Raji (cell line): Measurements from ENCODE around the gene PAQR4.

Source experiments
- POLR2A ChIP-seq: IDR thresholded peaks from 2 replicates; pipeline ENCODE4 v1.6.1; 2011; ENCODE audit warnings: low read depth, low read length, control low read depth; ENCODE audit not compliant: insufficient read depth

Gene PAQR4

DNA sequence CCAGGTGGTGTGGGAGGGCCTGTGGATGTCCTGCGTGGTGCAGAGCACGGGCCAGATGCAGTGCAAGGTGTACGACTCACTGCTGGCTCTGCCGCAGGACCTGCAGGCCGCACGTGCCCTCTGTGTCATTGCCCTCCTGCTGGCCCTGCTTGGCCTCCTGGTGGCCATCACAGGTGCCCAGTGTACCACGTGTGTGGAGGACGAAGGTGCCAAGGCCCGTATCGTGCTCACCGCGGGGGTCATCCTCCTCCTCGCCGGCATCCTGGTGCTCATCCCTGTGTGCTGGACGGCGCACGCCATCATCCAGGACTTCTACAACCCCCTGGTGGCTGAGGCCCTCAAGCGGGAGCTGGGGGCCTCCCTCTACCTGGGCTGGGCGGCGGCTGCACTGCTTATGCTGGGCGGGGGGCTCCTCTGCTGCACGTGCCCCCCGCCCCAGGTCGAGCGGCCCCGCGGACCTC, 44.4 kb downstream of the PAQR4 start:
- TF ChIP-seq POLR2A, result no peak

DNA sequence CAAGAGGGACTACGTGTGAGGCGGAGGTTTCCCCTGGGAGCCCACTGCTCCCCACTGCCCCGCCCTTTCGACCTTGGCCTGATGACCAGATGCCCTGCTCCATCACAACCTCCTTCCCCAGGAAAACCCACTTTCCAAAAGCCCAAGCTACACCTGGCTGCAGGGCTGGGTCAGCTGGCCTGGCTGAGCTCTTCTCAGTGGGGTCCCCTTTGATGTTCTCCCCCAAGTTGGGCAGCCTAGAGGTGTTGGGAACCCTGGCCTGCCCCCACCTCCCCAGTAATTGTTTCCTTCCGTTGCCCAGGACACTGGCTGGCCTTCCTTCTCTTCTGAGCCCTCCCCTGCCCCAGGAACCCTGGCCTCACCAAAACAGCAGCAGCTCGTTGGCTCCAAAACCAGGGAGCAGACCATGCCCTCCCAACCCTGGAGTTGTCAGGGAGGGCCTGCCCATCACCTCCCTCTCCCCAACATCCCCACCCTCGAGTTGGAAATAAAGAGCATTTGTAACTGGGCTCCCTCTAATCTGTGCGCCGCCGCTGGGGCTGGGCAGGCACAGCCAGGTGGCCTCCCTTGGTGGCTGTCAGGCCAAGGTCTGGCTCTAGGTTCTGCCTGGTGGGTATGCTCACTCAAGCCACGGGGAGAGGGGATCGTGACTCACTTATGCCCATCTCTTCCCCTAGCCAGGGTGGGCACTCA, 45.0 kb downstream of the PAQR4 start:
- TF ChIP-seq POLR2A, result no peak

DNA sequence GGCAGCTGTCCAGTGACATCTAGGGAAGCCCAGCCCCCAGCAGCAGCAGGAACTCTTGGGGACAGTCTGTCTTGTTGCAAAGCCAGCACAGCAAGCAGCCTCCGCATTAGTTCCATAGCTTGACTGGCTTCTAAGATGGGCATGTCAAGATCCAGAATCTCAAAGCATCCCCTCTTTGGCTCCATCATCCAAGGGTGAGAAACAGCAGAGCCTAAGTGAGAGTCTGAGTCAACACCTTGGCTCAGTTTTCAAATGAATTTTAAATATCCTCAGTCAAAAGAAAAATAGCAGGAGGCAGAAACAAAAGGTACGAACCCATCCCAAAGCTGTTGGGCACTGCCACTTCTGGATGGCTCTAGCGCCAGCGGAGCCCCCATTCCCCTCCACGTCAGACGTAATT, 45.8 kb downstream of the PAQR4 start:
- TF ChIP-seq POLR2A, result no peak

DNA sequence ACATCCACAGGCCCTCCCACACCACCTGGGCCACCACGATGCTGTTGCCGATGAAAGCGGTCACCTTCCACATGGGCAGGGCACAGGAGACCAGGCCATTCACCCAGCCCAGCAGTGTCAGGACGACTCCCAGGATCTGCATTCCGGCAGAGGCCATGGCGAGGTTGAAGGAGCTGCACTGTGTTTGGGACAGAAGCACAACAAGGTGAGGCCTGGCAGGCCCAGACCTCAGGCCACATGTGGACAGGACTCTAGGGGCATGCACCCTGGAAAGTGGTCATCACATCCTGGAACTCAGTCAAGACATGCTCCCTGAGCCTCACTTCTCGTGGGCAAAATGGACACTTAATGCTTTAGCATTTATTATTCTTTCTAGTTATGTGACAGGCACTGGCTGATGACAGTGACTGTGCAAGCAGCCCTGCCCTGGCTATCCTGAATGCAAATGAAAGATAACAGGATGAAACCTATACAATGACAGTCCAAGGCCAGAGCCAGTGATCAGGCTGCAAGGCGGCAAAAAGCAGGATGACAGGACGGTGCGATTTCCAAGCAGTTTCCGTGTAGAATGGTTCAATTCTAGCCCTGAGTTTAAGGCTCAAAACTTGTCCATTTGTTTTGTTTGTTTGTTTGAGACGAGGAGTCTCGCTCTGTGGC, 46.8 kb downstream of the PAQR4 start:
- TF ChIP-seq POLR2A, result no peak

DNA sequence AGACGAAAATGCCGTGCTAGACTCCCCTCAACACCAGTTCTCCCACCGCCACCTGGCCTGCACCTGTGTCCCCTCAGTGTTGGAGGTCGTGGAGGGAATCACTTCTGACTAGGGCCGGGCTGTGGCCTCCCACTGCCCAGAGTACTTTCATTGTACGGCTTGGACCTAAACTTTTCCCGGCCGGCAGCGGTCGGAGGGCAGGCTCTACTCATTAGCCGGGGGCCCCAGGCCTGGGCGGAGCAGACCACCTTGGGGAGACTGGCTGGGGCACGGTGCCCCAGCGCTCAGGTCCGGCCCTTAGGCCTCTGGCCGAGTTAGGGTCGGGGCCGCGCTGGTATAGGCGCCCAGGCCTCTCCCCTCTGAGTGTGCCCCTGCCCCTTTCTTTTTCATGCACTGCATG, 48.2 kb downstream of the PAQR4 start:
- no peak for TF ChIP-seq POLR2A

DNA sequence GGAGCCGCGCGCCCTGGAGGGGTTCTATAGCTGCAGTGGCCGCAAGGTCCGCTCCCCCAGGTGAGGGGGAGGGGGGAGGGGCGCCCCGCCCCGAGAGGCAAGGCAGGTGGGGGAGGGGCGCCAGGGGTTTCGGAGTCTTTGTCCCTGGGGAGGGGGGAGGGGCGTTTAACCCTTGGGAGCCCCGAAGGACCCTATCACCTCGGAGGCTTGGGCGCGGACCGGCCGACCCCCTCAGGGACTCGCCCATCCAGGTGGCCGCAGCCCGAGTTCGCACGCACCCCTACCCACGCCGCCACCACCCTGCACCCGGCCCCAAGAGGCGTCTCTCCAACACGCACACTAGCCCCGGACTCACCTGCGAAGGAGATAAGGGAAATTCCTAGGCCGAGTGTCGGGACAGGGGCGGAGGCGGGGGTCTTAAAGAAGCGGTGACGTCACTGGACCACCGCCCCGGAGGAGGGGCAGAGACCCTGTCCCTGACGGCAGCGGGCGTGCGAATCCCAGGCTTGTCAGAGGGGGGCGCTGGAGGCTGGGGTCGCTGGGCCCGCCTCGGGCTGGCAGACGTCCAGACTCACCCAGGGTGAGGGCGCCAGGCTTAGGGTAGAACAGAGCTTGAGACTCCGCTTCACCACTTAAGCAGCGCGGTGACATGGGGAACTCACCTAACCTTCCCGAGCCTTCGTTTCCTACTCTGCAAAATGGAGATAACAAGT, 48.8 kb downstream of the PAQR4 start, which contains the start of gene CLDN6:
TSS of gene CLDN6 (minus strand) at position 390 of the 713 bp plus-strand sequence. CDS start 2,162 bp downstream, outside the sequence.
- no peak for TF ChIP-seq POLR2A

DNA sequence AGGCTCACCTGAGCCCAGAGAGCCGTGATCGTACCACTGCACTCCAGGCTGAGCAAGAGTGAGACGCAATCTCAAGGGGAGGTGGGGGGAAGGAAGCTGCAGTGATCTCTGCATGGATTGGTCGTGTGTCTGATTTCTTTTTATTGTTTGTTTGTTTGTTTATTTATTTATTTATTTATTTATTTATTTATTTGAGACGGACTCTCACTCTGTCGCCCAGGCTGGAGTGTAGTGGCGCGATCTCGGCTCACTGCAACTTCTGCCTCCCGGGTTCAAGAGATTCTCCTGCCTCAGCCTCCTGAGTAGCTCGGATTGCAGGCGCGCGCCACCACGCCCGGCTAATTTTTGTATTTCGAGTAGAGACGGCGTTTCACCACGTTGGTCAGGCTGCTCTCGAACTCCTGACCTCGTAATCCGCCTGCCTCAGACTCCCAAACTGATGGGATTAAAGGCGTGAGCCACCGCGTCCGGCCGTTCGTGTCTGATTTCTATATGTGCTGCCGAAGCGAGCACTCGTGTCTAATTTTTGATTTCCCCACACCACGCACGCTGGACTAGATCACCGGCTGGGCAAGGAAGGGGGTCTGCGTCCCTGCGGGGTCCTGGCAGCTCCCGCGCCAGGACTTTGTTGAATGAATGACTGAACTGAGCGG, 50.6 kb downstream of the PAQR4 start:
- TF ChIP-seq POLR2A, result no peak

DNA sequence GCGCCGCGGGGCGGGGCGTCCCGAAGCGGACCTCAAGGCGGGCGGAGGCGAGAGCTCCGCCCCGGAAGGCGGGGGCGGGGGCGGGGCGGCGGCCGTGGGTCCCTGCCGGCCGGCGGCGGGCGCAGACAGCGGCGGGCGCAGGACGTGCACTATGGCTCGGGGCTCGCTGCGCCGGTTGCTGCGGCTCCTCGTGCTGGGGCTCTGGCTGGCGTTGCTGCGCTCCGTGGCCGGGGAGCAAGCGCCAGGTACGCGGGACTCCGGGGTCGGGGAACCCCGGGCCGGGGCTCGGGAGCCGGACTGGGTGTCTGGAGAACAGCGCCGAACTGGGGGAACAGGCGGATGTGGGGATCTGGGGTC, 51.1 kb downstream of the PAQR4 start, which contains the start of gene TNFRSF12A:
TSS of gene TNFRSF12A (plus strand) at position 122 of the 357 bp plus-strand sequence. CDS start at position 152, 30 bp downstream.
- TF ChIP-seq POLR2A, result peak; percentile 83

DNA sequence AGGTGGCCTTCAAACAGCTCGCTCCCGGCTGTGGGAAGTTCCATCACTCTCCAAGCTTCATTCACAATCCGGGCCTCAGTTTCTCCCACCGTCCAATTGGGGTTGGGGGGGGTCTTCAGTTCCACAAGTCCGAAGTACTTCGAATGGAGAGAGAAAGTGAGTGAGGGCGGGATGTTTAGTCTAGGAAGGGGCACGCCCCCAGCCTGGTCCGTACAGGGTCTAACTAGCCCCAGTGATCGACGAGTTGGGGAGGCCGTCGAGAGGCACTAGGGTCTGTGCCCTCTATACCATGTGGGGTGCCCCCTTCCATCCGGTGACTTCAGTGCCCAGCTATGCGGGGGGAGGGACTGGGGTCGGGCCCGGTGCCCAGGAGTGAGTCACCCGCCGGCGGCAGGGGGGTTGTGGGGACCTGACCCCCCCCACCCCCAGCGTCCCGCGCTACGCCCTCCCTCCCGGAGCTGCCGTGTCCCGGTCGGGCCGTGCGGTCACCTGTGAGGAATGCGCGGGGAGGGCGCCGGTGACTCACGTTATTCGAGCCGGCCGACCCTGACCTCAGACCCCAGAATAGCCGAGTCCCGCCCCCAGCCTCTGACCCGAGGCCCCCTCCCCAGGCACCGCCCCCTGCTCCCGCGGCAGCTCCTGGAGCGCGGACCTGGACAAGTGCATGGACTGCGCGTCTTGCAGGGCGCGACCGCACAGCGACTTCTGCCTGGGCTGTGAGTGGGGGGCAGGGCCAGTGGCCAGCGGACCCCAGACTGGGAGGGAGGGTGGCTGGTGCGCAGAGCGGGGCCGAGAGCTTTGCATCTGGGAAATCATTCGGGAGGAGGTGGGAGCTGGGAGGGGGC, 51.7 kb downstream of the PAQR4 start:
- TF ChIP-seq POLR2A, result no peak

DNA sequence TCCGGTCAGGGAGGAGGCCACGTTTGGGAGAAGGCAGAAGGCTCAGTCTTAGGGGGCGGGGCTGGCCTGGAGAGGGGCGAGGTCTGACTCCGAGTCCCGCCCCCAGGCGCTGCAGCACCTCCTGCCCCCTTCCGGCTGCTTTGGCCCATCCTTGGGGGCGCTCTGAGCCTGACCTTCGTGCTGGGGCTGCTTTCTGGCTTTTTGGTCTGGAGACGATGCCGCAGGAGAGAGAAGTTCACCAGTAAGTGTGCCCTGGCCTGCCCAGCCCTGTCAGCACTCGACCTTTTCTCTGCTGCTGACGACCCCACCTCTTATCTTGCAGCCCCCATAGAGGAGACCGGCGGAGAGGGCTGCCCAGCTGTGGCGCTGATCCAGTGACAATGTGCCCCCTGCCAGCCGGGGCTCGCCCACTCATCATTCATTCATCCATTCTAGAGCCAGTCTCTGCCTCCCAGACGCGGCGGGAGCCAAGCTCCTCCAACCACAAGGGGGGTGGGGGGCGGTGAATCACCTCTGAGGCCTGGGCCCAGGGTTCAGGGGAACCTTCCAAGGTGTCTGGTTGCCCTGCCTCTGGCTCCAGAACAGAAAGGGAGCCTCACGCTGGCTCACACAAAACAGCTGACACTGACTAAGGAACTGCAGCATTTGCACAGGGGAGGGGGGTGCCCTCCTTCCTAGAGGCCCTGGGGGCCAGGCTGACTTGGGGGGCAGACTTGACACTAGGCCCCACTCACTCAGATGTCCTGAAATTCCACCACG, 52.5 kb downstream of the PAQR4 start:
- no peak for TF ChIP-seq POLR2A

DNA sequence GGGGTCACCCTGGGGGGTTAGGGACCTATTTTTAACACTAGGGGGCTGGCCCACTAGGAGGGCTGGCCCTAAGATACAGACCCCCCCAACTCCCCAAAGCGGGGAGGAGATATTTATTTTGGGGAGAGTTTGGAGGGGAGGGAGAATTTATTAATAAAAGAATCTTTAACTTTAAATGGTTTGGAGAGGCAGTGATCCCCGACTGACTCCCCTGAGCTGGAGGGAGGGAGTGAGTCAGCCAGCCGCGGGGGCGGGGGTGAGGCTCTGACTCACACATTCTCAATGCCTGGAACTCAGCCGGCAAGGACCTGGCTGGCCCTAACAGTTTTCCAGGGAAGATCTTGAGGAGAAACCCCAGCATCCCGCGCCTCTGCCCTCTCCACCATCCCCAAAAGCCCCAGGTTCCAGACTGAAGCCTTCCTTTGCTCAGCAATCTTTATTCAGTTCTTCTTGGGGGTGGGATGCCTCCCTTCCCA, 53.1 kb downstream of the PAQR4 start:
- 0 out of 2 replicates have a peak, but pooled peaks have one; percentile 15 for TF ChIP-seq POLR2A

DNA sequence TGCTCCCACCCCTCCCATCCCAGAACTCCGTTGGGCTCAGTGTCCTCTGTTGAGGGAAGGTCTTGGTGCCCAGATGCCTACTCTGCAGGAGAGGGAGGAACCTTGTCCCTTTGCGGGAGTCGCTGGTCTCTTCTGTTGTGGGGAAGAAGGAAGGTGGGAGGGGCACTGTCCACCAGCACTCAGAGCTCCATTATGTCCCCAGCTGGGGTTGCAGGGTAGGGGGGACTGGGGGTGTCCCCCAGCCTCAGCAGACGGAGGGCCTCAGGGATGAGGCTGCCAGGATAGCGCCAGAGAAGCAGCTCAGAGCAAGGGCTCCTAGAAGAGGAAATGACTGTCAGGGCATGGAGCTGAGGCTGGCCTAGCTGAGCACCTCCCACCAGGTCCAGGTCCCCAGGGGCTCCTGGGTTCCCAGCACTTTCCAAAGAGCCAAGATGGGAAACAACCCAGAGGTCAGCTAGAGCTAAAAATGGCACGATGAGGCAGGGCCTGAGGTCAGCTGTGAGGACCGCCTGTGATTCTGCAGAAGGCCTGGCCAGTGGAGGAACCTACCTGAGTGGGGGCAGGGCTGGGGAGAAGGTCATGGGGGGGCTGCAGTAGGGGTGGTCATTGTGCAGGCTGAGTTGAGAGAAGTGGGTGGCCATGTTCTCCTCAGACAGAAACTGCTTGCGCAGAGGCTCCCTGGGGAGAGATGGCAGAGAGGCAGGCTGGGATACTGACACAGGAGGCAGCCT, 53.7 kb downstream of the PAQR4 start:
- TF ChIP-seq POLR2A, result no peak
